H4 (cell line): ENCODE results near the gene FREM1. TPM values are rescaled to one million over a fixed set of nuclear protein-coding genes. Genes with fewer than 3 reads are reported as not detected.

Experiments
- DNase-seq: peaks from one replicate; pipeline ENCODE4 v3.0.0-alpha.2; 2015; ENCODE audit warnings: low spot score
- total RNA-seq: library from RNA; depleted of rRNA; stranded (reverse); fragments of >200 nt; shearing (Covaris generic); gene quantifications from 2 replicates; pipeline ENCODE4 v1.2.3, GENCODE V29; 2014; rRNA removed

FREM1 gene
- total RNA-seq, 1 experiment from 2014 or later, result 0.19 TPM

- DNase-seq, result no peak
Measured at GRCh38 chr9:14706530-14707140, 203.6 kb downstream of the FREM1 start.

DNA sequence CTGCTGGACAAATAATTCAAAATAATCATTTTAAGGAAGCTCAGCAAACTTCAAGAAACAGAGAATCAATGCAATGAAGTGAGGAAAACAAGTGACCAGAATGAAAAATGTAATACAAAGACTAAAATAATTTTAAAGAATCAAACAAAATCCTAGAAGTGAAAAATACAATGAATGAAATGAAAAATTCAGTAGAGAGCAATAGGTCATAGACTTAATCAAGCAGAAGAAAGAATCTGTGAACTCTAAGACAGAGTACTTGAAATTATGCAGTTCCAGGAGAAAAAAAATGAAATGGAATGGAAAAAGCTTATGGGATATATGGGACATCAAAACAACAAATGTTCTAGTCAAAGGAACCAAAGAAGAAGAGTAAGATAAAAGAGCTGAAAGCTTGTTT is 205.1 kb downstream of the FREM1 start:
- DNase-seq, result no peak

DNA sequence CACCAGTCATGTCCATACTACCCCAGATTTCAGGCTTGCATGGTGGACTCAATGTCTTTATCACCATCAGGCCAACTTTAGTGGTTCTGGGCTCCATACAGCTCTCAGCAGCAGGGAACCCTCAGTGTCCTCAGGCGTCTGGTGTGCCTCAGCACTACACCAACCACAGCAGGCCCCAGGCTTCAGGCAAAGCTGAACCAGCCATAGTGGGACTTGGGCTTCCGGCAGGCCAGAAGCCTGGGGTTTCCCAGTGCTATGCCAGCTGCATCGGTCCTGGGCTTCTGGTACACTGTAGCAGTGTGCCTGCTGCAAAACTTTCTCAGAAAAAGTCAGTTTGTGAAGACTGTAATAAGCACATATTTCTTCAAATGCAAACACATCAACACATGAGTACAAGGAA is 205.9 kb downstream of the FREM1 start:
- DNase-seq, result no peak

- DNase-seq, result no peak
Measured at GRCh38 chr9:14702200-14702720, 208.0 kb downstream of the FREM1 start.

- peak; percentile 18 for DNase-seq
Measured at GRCh38 chr9:14693251-14693861, 216.9 kb downstream of the FREM1 start, which contains the start of gene ZDHHC21. Gene ZDHHC21 (minus strand): TSS chr9:14693432. CDS start chr9:14674340, 19,092 bp downstream.

GRCh38 chr9:14692470-14693250 is 217.6 kb downstream of the FREM1 start:
- no peak for DNase-seq

DNA sequence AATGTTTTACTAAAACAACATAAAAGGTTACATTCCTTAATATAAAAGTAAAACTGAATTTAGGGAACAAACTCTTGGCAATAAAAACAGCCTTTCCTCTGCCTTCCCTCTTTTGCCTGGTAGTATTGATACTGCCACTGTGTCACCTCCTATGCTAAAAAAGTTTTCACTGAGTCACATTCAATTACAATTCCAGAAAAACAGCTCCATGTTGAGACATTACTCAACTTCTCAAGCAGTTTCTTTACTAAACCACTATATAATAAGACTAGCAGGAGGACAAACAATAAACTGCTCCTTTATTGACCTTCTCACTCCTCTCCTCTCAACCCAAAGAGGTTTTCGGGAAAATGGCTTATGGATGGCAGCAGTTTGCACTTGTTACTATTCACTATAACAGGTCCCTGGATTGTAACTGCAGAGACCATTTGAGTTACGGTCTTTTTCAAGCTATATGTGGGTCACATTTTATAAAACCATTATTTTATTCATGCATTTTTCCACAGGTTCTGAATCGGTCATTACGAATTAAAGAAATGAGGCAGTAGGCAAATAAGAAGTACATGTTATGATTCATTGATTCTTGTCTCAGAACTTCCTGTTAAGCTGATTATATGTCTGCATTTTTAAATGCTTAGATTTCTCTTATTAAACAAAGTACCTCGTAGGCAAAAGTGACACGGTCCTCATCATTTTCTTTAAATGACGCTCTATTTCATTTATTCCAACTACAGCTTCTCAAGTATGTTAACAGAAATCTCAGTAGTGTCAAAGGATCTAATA is 219.1 kb downstream of the FREM1 start:
- no peak for DNase-seq

- DNase-seq, result no peak
Measured at GRCh38 chr9:14687042-14687719, 223.0 kb downstream of the FREM1 start.

GRCh38 chr9:14686168-14686567 is 224.1 kb downstream of the FREM1 start:
- DNase-seq, result no peak

Other genes starting within 250 kb of the FREM1 start
- gene ZDHHC21, start 217.0 kb downstream of the FREM1 start, total RNA-seq, result 2.6 and 3.6 TPM in 2 replicates
- not detected in 2 replicates for gene CER1, start 187.7 kb downstream of the FREM1 start, total RNA-seq